Prostate gland (tissue), 2 donors: ENCODE data around the gene RAB25. TPM values are rescaled to one million over a fixed set of nuclear protein-coding genes. Genes with fewer than 3 reads are reported as not detected.
A peak's percentile ranks its signal among the peaks of the same experiment; 100 is the strongest.

Experiments used
- DNase-seq: peaks from one replicate; pipeline ENCODE4 v3.0.0-alpha.2; 2019; ENCODE audit warnings: low spot score
- H3K27ac ChIP-seq, 2 donors: fragments of 200-600 bp; sonication (generic); 2 replicates each; pipeline ENCODE4 v1.5.1; 2017 to 2019
- H3K27me3 ChIP-seq: fragments of 200-600 bp; sonication (generic); replicated peaks from 2 replicates; pipeline ENCODE4 v1.5.1; 2019; ENCODE audit not compliant: insufficient read depth
- H3K36me3 ChIP-seq, 2 donors: fragments of 200-600 bp; sonication (generic); 1 replicate in 1 of 2; 2 replicates in 1 of 2; pipeline versions ENCODE4 v1.5.1 to v1.8.1; 2017 to 2019
- H3K4me1 ChIP-seq: fragments of 200-600 bp; sonication (generic); replicated peaks from 2 replicates; pipeline ENCODE4 v1.5.1; 2019
- H3K4me3 ChIP-seq, 2 donors: fragments of 200-600 bp; sonication (generic); 2 replicates each; pipeline ENCODE4 v1.5.1; 2017 to 2019
- H3K9me3 ChIP-seq: fragments of 200-600 bp; sonication (generic); 2 replicates; pipeline ENCODE4 v1.5.1; 2017
- CTCF ChIP-seq, 4 experiments: fragments of 200-600 bp in 2 of 4; fragments of 450-650 bp in 2 of 4; sonication (generic) in 2 of 4; IDR thresholded peaks; 1 replicate in 3 of 4; 2 replicates in 1 of 4; pipeline ENCODE4 v1.5.1; 2016 to 2019; ENCODE audit warnings: antibody characterized with exemption in 4 of 4, mild to moderate bottlenecking in 2 of 4, moderate library complexity in 2 of 4
- POLR2A ChIP-seq: fragments of 450-650 bp; IDR thresholded peaks from one replicate; pipeline ENCODE4 v1.6.1; 2016; ENCODE audit warnings: antibody characterized with exemption, mild to moderate bottlenecking
- POLR2AphosphoS5 ChIP-seq: sonication (generic); formaldehyde crosslinking; IDR thresholded peaks from one replicate; pipeline ENCODE4 v1.6.1; 2017; ENCODE audit warnings: antibody characterized with exemption
- WGBS: methylation state at CpG from one replicate; pipeline ENCODE4 v1.1.5; 2018; 5-methylcytosine and 5-hydroxymethylcytosine counted together
- intact Hi-C: fragments of 100-400 bp; cut with DNase I; formaldehyde crosslinking; loops from one replicate; pipeline ENCODE4 v1.14.2; 2022
- total RNA-seq, 2 donors: library from RNA; depleted of rRNA; stranded (reverse); fragments of >200 nt; gene quantifications; one replicate each; pipeline ENCODE4 v1.1.0, GENCODE V29; 2016

Gene RAB25
- total RNA-seq, 2 donors from 2014 or later: 33.5 to 100 TPM

- 64% methylated on average over 16 of the region's 16 CpGs for WGBS
- no peak overlapping the region for H3K4me3 ChIP-seq
Measured at GRCh38 chr1:156102633-156103511, 41.9 kb downstream of the RAB25 start.

GRCh38 chr1:156103521-156103947 lies 42.6 kb downstream of the RAB25 start:
- Histone ChIP-seq H3K36me3 (no peaks in the 10 kb centered on the region), H3K27ac (peak overlapping the region; percentile 94 to 97), H3K4me1 (peaks cover 26% of the 10 kb centered on the region), H3K27me3 (no peaks in the 10 kb centered on the region), H3K4me3 (no peak overlapping the region), H3K9me3 (no peaks in the 10 kb centered on the region)
- DNase-seq: no peak
- 31% methylated on average over 9 of the region's 9 CpGs for WGBS
- no peak for TF ChIP-seq POLR2AphosphoS5
- TF ChIP-seq CTCF (IDR thresholded peaks at IDR 0.05): no peak
- no peak for TF ChIP-seq POLR2A
- intact Hi-C loops: no loop called here

More at GRCh38 chr1:156102633-156103511, 41.9 kb downstream of the RAB25 start:
- H3K27ac ChIP-seq: peak overlapping the region; percentile 94 to 97
- H3K9me3 ChIP-seq: no peaks in the 10 kb centered on the region
- TF ChIP-seq POLR2AphosphoS5: no peak
- no peak for TF ChIP-seq POLR2A
- TF ChIP-seq CTCF (IDR thresholded peaks at IDR 0.05): no peak
- H3K4me1 ChIP-seq: peaks cover 26% of the 10 kb centered on the region
- H3K36me3 ChIP-seq: no peaks in the 10 kb centered on the region
- intact Hi-C loops: no loop called here
- no peak for DNase-seq
- no peaks in the 10 kb centered on the region for H3K27me3 ChIP-seq

GRCh38 chr1:156104065-156104810 lies 43.3 kb downstream of the RAB25 start:
- WGBS: 28% methylated on average over 15 of the region's 15 CpGs
- H3K27me3 ChIP-seq: no peaks in the 10 kb centered on the region
- no peaks in the 10 kb centered on the region for H3K36me3 ChIP-seq
- TF ChIP-seq POLR2A (peak; percentile 42), POLR2AphosphoS5 (peak; percentile 80), CTCF (IDR thresholded peaks at IDR 0.05) (no peak)
- no peaks in the 10 kb centered on the region for H3K9me3 ChIP-seq
- peak; percentile 85 for DNase-seq
- intact Hi-C loops: no loop called here
- H3K4me3 ChIP-seq: no peak overlapping the region
- peak overlapping the region; percentile 94 to 97 for H3K27ac ChIP-seq
- peaks cover 26% of the 10 kb centered on the region for H3K4me1 ChIP-seq

- Histone ChIP-seq H3K36me3 (no peaks in the 10 kb centered on the region), H3K27me3 (no peaks in the 10 kb centered on the region), H3K4me1 (peaks cover 26% of the 10 kb centered on the region), H3K27ac (peak overlapping the region; percentile 94 to 97), H3K4me3 (no peak overlapping the region), H3K9me3 (no peaks in the 10 kb centered on the region)
- intact Hi-C loops: no loop called here
- DNase-seq: no peak
- WGBS: 39% methylated on average over 11 of the region's 11 CpGs
- no peak for TF ChIP-seq POLR2A
- no peak for TF ChIP-seq POLR2AphosphoS5
- TF ChIP-seq CTCF (IDR thresholded peaks at IDR 0.05): no peak
Measured at GRCh38 chr1:156104861-156105832, 44.2 kb downstream of the RAB25 start.
